K562 (cell line): ENCODE results near the gene FAAP100. TPM values are rescaled to one million over a fixed set of nuclear protein-coding genes. Genes with fewer than 3 reads are reported as not detected.

Experiments used
- ASH1L ChIP-seq: fragments of 450-650 bp; IDR thresholded peaks from 2 replicates; pipeline ENCODE4 v1.6.1; 2018; ENCODE audit warnings: borderline replicate concordance, mild to moderate bottlenecking, low read depth; ENCODE audit not compliant: partially characterized antibody
- BRF1 ChIP-seq: IDR thresholded peaks from 3 replicates; pipeline ENCODE4 v1.6.1; 2011; ENCODE audit warnings: borderline replicate concordance, mild to moderate bottlenecking; ENCODE audit not compliant: insufficient read length; ENCODE audit errors: extremely low read depth
- CHD1 ChIP-seq: fragments of 200-600 bp; sonication (generic); IDR thresholded peaks from one replicate; pipeline ENCODE4 v1.6.1; 2012; ENCODE audit warnings: mild to moderate bottlenecking, moderate library complexity, low read length, inconsistent platforms
- E2F3 ChIP-seq: fragments of 250-450 bp; sonication (Bioruptor Pico); IDR thresholded peaks from 2 replicates; pipeline ENCODE4 v1.4.0; 2020; ENCODE audit warnings: mild to moderate bottlenecking
- EGR1 ChIP-seq: fragments of 450-650 bp; conservative IDR thresholded peaks from 2 replicates; pipeline ENCODE4 v1.6.1; 2017; ENCODE audit warnings: mild to moderate bottlenecking
- ETV5 ChIP-seq: sonication (generic); formaldehyde crosslinking; IDR thresholded peaks from 2 replicates; pipeline ENCODE4 v1.4.0; 2020; ENCODE audit warnings: low read depth, mild to moderate bottlenecking, missing genetic modification reagents
- HDGF ChIP-seq: fragments of 450-650 bp; IDR thresholded peaks from 2 replicates; pipeline ENCODE4 v1.6.1; 2016
- KHSRP ChIP-seq: fragments of 450-650 bp; IDR thresholded peaks from 2 replicates; pipeline ENCODE4 v1.6.1; 2017
- LARP7 ChIP-seq: fragments of 450-650 bp; IDR thresholded peaks from 2 replicates; pipeline ENCODE4 v1.6.1; 2016
- LCOR ChIP-seq: sonication (generic); formaldehyde crosslinking; IDR thresholded peaks from 2 replicates; pipeline ENCODE4 v1.8.0; 2022; ENCODE audit warnings: mild to moderate bottlenecking, missing genetic modification reagents
- MAFG ChIP-seq: fragments of 450-650 bp; conservative IDR thresholded peaks from 2 replicates; pipeline ENCODE4 v1.6.1; 2016; ENCODE audit warnings: missing genetic modification characterization, missing compliant biosample characterization
- NFE2L1 ChIP-seq: fragments of 450-650 bp; IDR thresholded peaks from 2 replicates; pipeline ENCODE4 v1.6.1; 2016; ENCODE audit warnings: missing genetic modification characterization, low read depth, mild to moderate bottlenecking, missing compliant biosample characterization, moderate library complexity, borderline replicate concordance
- PHF8 ChIP-seq: fragments of 200-600 bp; sonication (generic); IDR thresholded peaks from 2 replicates; pipeline ENCODE4 v1.6.1; 2012; ENCODE audit warnings: mixed run types, mild to moderate bottlenecking, inconsistent platforms, low read length, moderate library complexity, borderline replicate concordance
- RFX5 ChIP-seq: IDR thresholded peaks from 2 replicates; pipeline ENCODE4 v1.6.1; 2011; ENCODE audit warnings: low read depth, mild to moderate bottlenecking, improper control_type of control experiment, low read length
- SMARCA5 ChIP-seq: fragments of 450-650 bp; IDR thresholded peaks from 2 replicates; pipeline ENCODE4 v1.6.1; 2016
- TBL1XR1 ChIP-seq, 2 experiments: IDR thresholded peaks; 2 replicates each; pipeline ENCODE4 v1.6.1; 2012; ENCODE audit warnings: improper control_type of control experiment in 2 of 2, low read length in 2 of 2, mild to moderate bottlenecking in 1 of 2
- ZC3H8 ChIP-seq: fragments of 450-650 bp; IDR thresholded peaks from 2 replicates; pipeline ENCODE4 v1.6.1; 2017
- ZNF644 ChIP-seq: fragments of 200-800 bp; sonication (Bioruptor generic); IDR thresholded peaks from 2 replicates; pipeline ENCODE4 v1.6.1; 2016; ENCODE audit warnings: low read depth, missing genetic modification characterization, missing compliant biosample characterization
- ZNF778 ChIP-seq: fragments of 450-650 bp; formaldehyde crosslinking; IDR thresholded peaks from 2 replicates; pipeline ENCODE4 v1.4.0; 2020; ENCODE audit warnings: mild to moderate bottlenecking, moderate library complexity
- ZNF830 ChIP-seq: fragments of 250-450 bp; sonication (Bioruptor Pico); IDR thresholded peaks from 2 replicates; pipeline ENCODE4 v1.5.0; 2021; ENCODE audit warnings: mild to moderate bottlenecking
- ZSCAN29 ChIP-seq: fragments of 450-650 bp; IDR thresholded peaks from 2 replicates; pipeline ENCODE4 v1.6.1; 2017
- polyA plus RNA-seq, 8 experiments: library from polyadenylated mRNA; depleted of rRNA in 4 of 8; stranded (reverse) in 5 of 8; unstranded in 3 of 8; fragments of >200 nt; fragmentation: Nextera tagmentation in 2 of 8; fragmentation: Illumina TruSeq in 1 of 8; extraction: Ambion mirVana in 2 of 8; extraction: Trizol in 1 of 8; gene quantifications; 2 replicates each; pipeline versions ENCODE4 v1.2.1 to v1.2.3, GENCODE V29; 2011 to 2014; ENCODE audit warnings: inconsistent platforms in 1 of 8, missing spikeins in 1 of 8
- total RNA-seq, 7 experiments: library from RNA; depleted of rRNA in 6 of 7; stranded (reverse); fragments of >200 nt in 6 of 7; fragmentation: Illumina TruSeq in 2 of 7; extraction: Trizol in 2 of 7; gene quantifications; 2 replicates each; pipeline versions ENCODE4 v1.2.1 to v1.2.3, GENCODE V29; 2011 to 2021; ENCODE audit warnings: low replicate concordance in 1 of 7
- TF ChIP-seq, protein P1 (sequence below): sonication (generic); formaldehyde crosslinking; IDR thresholded peaks from 2 replicates; pipeline ENCODE4 v1.8.0; 2022; ENCODE audit warnings: missing genetic modification reagents, mild to moderate bottlenecking, borderline replicate concordance
- TF ChIP-seq, protein P2 (sequence below): sonication (generic); formaldehyde crosslinking; IDR thresholded peaks from 2 replicates; pipeline ENCODE4 v1.8.0; 2022; ENCODE audit warnings: missing genetic modification reagents, mild to moderate bottlenecking, moderate library complexity, borderline replicate concordance
- TF ChIP-seq, protein P3 (sequence below): fragments of 250-450 bp; sonication (Bioruptor Pico); IDR thresholded peaks from 2 replicates; pipeline ENCODE4 v1.5.1; 2021; ENCODE audit warnings: mild to moderate bottlenecking
- TF ChIP-seq, protein P4 (sequence below): sonication (generic); formaldehyde crosslinking; IDR thresholded peaks from 2 replicates; pipeline ENCODE4 v1.8.1; 2023; ENCODE audit warnings: mild to moderate bottlenecking, missing genetic modification reagents, moderate library complexity

Gene FAAP100
- total and polyA plus RNA-seq, 9 of the 15 experiments (the other 6 are each of a cell fraction or from before 2014, with no cell fraction given): 0.31 to 51.2 (median 12.6) TPM

DNA sequence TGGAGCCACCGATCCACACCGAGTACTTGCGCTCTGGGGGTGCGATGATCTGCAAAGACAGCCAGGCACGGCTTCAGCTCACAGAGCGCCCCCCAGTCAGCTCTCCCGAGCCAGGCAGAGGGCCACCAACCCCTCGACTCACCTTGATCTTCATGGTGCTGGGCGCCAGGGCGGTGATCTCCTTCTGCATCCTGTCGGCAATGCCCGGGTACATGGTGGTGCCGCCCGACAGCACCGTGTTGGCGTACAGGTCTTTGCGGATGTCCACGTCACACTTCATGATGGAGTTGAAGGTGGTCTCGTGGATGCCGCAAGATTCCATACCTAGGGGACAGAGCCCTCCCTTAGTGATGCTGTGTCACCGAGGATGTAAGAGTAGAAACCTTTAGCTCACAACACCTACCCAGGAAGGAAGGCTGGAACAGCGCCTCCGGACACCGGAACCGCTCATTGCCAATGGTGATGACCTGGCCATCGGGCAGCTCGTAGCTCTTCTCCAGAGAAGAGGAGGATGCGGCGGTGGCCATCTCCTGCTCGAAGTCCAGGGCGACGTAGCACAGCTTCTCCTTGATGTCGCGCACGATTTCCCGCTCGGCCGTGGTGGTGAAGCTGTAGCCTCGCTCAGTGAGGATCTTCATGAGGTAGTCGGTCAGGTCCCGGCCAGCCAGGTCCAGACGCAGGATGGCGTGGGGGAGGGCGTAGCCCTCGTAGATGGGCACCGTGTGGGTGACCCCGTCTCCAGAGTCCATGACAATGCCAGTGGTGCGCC lies 41.2 kb downstream of the FAAP100 start (continued):
- TF ChIP-seq ZNF644 (tag) (no peak), TBL1XR1 (IDR thresholded peaks at IDR 0.05; ENCODE audit: low read length in 2 of 2) (no peak), BRF1 (no peak), HDGF (no peak), MAFG (tag) (no peak), ETV5 (CRISPR knock-in tag) (peak; percentile 53), KHSRP (no peak), LARP7 (no peak), CHD1 (peak; percentile 52), SMARCA5 (no peak), ZC3H8 (no peak), E2F3 (CRISPR knock-in tag) (no peak), LCOR (CRISPR knock-in tag) (peak; percentile 87), EGR1 (no peak), ZSCAN29 (no peak), ASH1L (no peak), ZNF830 (CRISPR knock-in tag) (no peak), NFE2L1 (tag) (no peak), PHF8 (no peak; the same call in 1 of the 2 replicates), ZNF778 (CRISPR knock-in tag) (no peak), RFX5 (no peak)
- TF ChIP-seq, protein P1, sequence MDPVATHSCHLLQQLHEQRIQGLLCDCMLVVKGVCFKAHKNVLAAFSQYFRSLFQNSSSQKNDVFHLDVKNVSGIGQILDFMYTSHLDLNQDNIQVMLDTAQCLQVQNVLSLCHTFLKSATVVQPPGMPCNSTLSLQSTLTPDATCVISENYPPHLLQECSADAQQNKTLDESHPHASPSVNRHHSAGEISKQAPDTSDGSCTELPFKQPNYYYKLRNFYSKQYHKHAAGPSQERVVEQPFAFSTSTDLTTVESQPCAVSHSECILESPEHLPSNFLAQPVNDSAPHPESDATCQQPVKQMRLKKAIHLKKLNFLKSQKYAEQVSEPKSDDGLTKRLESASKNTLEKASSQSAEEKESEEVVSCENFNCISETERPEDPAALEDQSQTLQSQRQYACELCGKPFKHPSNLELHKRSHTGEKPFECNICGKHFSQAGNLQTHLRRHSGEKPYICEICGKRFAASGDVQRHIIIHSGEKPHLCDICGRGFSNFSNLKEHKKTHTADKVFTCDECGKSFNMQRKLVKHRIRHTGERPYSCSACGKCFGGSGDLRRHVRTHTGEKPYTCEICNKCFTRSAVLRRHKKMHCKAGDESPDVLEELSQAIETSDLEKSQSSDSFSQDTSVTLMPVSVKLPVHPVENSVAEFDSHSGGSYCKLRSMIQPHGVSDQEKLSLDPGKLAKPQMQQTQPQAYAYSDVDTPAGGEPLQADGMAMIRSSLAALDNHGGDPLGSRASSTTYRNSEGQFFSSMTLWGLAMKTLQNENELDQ (CRISPR knock-in tag): 0 out of 2 replicates have a peak, but pooled peaks have one; percentile 24
- TF ChIP-seq, protein P2, sequence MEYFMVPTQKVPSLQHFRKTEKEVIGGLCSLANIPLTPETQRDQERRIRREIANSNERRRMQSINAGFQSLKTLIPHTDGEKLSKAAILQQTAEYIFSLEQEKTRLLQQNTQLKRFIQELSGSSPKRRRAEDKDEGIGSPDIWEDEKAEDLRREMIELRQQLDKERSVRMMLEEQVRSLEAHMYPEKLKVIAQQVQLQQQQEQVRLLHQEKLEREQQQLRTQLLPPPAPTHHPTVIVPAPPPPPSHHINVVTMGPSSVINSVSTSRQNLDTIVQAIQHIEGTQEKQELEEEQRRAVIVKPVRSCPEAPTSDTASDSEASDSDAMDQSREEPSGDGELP (CRISPR knock-in tag): peak; percentile 61
- TF ChIP-seq, protein P3, sequence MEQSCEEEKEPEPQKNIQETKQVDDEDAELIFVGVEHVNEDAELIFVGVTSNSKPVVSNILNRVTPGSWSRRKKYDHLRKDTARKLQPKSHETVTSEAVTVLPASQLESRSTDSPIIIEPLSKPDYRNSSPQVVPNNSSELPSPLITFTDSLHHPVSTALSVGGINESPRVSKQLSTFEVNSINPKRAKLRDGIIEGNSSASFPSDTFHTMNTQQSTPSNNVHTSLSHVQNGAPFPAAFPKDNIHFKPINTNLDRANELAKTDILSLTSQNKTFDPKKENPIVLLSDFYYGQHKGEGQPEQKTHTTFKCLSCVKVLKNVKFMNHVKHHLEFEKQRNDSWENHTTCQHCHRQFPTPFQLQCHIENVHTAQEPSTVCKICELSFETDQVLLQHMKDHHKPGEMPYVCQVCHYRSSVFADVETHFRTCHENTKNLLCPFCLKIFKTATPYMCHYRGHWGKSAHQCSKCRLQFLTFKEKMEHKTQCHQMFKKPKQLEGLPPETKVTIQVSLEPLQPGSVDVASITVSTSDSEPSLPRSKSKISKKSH (CRISPR knock-in tag): no peak
- TF ChIP-seq, protein P4, sequence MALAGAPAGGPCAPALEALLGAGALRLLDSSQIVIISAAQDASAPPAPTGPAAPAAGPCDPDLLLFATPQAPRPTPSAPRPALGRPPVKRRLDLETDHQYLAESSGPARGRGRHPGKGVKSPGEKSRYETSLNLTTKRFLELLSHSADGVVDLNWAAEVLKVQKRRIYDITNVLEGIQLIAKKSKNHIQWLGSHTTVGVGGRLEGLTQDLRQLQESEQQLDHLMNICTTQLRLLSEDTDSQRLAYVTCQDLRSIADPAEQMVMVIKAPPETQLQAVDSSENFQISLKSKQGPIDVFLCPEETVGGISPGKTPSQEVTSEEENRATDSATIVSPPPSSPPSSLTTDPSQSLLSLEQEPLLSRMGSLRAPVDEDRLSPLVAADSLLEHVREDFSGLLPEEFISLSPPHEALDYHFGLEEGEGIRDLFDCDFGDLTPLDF (CRISPR knock-in tag): peak; percentile 36; the same call in 1 of the 2 replicates
